GOT3 (cell line): ENCODE results near the gene ABCB8.
A peak's percentile ranks its signal among the peaks of the same experiment; 100 is the strongest.
"Not testable (repeated sequence)": the region's sequence is repeated elsewhere in the genome, so short reads cannot be mapped to it uniquely, and the experiment has no call there.

Experiments
- DNase-seq: peaks from one replicate; lab custom pipeline; 2025; ENCODE audit warnings: mixed read lengths; lab: John Stamatoyannopoulos, UW

The ABCB8 gene

DNA sequence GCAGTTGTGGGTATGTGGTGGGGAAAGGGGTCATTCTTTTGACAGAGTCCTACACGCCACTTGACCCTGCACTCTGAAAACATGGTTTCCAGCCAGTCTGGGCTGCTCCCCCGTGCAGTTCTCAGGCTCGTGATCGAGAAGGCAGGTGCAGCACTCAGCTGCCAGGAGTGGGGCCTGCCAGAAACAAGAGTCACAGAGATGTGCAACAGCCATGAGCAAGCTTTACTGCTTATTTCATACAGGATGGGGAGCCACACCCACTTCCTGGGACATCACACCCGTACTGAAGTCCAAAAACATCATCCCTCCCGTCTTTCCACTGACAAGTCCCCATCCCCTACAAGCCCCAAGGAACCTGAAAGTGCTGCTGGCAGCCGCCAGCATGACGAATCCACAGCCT, 13.3 kb upstream of the ABCB8 start:
- no peak for DNase-seq

- DNase-seq, result no peak
These were observed 12.3 kb upstream of the ABCB8 start for GRCh38 chr7:151015967-151016366.

DNA sequence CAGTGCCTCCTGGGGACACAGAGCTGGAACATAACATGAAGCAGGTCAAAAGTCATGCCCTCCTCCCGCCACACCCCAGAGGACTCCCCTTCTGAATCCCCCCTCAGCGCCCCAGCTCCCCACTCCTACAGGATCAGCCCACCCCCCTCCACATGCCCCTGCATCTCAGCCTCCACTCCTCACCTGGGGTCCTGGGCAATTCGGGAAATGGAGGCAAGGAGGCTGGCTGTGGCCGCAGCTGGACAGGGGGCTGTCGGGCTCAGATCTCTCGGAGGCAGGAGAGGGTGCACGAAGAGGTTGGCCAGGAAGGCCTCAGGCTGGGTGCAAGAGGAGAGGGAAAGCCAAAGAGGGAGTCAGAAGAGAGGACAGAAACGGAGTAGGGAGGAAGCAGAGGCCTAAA, 11.7 kb upstream of the ABCB8 start:
- DNase-seq, result no peak

DNA sequence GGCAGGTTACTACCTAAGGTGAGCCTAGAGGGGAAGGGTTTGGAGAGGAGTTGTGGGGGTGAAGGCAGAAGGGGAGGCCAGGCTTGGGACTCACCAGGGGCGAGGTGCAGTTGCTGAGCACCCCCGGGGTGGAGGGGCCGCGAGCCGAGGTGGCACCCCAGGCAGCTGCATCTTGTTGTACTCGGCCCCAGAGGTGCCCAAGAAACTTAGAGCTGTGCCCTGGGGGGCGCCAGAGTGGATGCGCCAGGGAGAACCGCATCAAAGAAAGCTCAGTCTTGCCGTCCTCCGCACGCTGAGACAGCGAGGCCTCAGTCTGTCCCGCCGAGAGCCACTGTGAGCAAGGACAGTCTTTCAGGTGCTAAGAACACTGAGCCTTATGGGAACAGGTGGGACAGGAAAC, 11.3 kb upstream of the ABCB8 start:
- no peak for DNase-seq

DNA sequence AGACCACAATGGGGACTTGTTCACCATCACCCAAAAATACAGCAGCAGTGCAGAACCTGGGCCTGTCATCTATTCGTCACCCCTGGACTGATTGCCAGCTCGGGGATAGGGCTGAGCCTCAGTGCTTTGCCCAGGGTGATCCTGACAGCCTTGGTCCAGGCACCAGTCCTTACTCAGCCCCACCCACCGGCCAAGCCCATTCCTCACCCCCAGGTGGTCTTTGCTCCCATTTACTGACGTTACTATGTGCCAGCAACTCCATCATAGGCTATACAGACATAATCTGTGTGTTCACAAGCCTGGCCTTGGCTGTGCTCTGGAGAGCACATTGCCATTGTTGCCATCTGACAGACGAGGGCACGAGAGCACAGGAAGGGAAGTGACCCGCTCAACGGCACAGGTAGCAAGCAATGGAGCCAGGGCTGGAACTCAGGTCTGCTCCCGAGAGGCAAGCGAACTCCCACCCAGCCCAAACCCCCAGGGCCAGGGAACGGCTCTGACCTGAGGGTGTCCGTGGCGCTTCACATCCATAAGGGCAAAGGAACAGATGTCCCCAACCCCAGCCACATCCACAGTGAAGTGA, 10.8 kb upstream of the ABCB8 start:
- no peak for DNase-seq

- peak; percentile 12 for DNase-seq
These were observed 10.3 kb upstream of the ABCB8 start for GRCh38 chr7:151017953-151018420.

- DNase-seq, result no peak
These were observed 9.7 kb upstream of the ABCB8 start for GRCh38 chr7:151018421-151019129.

- no peak for DNase-seq
These were observed 9.2 kb upstream of the ABCB8 start for GRCh38 chr7:151019130-151019447.

DNA sequence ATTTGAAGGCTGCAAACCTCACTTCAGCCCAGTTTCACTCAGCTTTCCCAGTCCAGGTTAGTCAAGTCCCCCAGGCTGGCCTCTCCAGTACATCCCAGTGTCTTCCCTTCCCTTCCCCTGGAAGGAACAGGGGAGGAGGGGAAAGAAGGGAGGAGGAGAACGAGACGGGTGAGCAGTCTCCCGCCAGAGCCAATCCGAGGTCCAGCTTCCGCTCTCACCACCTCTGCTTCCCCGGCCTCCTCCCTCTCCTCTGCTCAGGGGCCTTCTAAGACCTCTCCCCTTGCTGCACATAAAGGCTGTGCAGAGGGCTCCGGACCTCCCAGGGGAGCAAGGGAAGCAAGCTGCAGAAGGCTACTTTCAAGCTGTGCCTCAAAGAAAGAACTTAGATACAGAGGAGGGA, 8.0 kb upstream of the ABCB8 start:
- DNase-seq, result no peak

DNA sequence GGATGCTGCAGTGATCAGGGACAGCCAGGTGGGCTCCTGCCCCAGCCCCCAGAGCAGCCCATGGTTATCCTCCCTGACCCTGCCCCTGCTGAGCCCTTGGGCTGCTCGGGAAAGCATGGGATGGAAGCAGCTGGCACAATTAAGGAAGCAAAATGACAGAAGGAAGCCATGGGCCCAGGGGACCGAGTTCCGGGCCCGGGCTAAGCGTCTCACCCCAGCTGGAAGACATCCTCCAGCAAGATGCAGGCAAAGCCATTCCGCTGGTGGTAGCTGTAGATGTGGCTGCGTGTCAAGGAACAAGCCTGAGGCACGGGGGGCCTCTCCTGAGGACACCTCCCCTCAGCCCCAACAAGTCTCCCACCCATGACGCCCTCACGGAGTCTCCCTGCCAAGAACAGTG, 5.0 kb upstream of the ABCB8 start:
- DNase-seq, result no peak

DNA sequence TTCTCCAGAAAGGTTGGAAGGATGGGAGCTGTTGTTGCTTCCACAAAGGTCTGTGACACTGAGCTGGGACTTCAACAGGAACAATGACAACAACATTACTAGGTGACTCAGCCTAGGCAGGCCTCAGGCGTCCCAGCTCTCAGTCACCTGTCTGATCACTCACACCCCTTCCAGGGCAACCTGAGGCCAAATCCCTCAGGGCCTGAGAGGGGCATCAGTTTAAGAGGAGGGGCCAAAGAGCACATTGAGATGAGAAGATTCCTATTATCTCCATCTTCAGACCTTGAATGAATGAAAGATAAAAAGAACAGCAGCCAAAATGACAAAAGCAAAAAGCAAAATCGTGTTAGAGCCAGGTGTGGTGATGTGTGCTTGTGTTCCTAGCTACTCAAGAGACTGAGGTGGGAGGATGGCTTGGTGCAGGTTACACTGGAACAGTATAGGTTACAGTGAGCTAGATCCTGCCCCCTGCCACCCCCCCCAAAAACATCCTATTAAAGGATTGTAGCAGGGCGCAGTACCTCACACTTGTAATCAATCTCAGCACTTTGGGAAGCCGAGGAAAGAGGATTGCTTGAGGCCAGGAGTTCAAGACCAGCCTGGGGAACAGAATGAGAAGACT, 3.7 kb upstream of the ABCB8 start, which contains the start of gene ATG9B:
Gene ATG9B (minus strand): TSS at position 60 of the 622 bp plus-strand sequence. CDS start 71 bp downstream, outside the sequence.
- no peak for DNase-seq

DNA sequence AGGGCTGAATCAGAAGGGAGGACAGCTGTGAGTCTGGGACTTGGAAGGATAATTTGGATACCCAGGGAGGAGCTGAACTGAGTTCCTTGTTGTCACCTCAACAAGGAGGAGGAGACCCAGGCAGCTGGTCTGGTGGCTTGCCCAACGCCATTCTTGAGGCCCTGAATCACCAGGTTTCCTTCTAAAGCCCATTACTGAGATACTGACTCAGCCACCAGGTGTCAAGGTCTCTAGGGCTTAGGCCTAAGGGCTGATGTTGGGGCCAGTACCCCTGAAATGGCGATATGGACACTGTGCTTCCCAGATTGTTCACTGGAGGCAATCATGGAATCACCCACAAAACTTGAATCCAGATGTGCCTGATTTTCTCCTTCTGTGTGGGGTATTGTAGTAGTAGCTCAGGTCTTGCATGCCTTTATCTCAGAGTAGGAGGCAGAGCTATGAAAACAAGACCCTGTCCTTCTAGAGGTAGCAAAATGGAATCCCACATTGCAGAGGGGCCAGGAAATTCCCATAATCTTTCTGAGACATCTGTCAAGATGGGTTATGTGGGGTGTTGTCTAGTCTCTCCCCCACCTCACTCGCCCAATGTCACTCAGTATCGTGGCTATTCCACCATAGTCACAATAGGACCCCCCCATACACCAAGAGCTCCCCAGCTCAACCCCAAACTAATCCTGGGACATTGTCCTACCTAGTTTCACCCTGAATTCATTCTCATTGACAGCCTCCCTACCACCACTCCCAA, 2.2 kb upstream of the ABCB8 start:
- DNase-seq, result no peak

DNA sequence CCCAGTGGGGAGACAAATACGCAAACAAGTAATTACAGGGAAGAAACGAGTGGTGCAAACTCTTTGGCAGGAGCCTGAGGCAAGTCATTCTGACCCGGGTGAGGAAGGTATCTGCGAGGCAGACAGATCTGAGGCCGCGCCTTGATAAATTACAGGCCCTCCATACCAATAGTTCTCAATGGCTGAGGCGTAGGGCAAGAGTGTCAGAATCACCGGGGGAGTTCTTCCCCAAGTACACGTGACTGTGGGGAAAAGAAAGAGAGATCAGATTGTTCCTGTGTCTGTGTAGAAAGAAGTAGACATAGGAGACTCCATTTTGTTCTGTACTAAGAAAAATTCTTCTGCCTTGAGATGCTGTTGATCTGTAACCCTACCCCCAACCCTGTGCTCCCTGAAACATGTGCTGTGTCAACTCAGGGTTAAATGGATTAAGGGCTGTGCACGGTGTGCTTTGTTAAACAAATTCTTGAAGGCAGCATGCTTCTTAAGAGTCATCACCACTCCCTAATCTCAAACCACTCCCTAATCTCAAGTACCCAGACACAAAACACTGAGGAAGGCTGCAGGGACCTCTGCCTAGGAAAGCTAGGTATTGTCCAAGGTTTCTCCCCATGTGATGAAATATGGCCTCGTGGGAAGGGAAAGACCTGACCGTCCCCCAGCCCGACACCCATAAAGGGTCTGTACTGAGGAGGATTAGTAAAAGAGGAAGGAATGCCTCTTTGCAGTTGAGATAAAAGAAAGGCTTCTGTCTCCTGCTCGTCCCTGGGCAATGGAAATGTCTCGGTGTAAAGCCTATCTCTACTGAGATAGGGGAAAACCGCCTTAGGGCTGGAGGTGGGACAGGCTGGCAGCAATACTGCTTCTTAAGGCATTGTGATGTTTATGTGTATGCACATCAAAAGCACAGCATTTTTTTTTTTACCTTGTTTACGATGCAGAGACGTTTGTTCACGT, 1.2 kb upstream of the ABCB8 start:
- not testable (repeated sequence) for DNase-seq

DNA sequence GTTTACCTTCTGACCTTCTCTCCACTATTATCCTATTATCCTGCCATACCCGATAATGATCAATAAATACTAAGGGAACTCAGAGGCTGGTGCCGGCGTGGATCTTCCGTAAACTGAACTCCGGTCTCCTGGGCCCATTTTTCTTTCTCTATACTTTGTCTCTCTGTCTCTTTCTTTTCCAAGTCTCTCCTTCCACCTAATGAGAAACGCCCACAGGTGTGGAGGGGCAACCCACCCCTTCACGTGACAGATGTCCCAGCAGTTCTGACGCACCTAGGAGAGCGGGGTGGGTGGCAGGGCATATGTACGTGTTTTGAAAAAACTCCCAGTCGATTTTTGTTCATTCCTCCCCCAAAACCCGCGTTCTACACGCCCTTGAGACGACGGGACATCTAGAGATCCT, 521 bp upstream of the ABCB8 start:
- not testable (repeated sequence) for DNase-seq

DNA sequence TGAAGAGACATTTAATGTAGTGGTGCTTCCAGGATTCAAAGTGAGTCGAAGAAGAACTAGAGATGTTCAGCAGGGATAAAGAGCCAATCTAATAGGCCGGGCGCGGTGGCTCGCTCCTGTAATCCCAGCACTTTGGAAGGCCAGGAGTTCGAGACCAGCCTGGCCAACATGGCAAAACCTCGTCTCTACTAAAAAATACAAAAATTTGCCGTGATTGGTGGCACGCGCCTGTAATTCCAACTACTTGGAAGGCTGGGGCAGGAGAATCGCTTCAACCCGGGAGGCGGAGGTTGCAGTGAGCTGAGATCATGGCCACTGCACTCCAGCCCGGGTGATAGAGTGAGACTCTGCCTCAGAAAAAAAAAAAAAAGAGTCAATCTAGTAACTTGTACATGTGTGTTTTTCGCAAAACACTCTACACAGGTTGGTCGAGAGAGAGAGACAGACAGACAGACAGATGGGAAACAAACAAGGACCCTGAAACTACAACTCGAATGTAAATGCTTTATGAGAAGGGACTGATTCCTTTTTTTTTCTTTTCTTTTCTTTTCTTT, 775 bp downstream of the ABCB8 start:
- DNase-seq, result no peak

- DNase-seq, result no peak
These were observed 2.8 kb downstream of the ABCB8 start for GRCh38 chr7:151031011-151031410.

GRCh38 chr7:151032936-151033863, 5.0 kb downstream of the ABCB8 start:
- DNase-seq, result no peak

- DNase-seq, result no peak
These were observed 5.6 kb downstream of the ABCB8 start for GRCh38 chr7:151033864-151034249.

DNA sequence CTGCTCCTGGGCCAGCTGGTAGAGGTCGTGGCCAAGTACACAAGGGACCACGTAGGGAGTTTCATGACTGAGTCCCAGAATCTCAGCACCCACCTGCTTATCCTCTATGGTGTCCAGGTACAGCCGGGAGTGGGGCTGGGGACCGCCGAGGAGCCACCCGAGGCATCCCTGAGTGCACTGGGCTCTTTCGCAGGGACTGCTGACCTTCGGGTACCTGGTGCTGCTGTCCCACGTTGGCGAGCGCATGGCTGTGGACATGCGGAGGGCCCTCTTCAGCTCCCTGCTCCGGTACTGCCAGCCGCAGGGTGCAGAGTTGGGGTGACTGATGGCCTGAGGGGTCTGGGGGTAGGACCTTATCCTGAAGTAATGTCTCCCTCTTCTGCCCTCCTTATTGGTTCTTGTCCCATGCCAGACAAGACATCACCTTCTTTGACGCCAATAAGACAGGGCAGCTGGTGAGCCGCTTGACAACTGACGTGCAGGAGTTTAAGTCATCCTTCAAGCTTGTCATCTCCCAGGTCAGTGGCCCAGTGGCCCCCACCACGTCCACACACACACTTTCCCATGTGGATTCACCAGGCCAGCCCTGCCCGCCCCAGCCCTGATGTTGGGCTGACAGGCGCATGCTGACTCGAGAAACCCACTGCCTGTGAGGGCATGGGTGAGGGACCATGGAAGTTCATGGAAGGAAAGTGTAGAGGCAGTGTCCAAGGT, 6.2 kb downstream of the ABCB8 start:
- no peak for DNase-seq
